Smooth muscle cell of the pulmonary artery (primary cell): ENCODE data around the gene ZNF860. TPM values are rescaled to one million over a fixed set of nuclear protein-coding genes. Genes with fewer than 3 reads are reported as not detected.

ENCODE experiments used
- total RNA-seq: library from RNA; depleted of rRNA; stranded (reverse); fragments of >200 nt; gene quantifications from 2 replicates; pipeline ENCODE4 v1.2.3, GENCODE V29; 2014

ZNF860 gene
- 0.33 and 0.46 TPM in 2 replicates for total RNA-seq

GRCh38 chr3:31981206-31982181, at the start of gene ZNF860, which contains the start of gene OSBPL10:
Gene ZNF860, plus strand, starts transcription at chr3:31981750. Its CDS starts 7,330 bp downstream, at chr3:31989080.
Gene OSBPL10, minus strand, starts transcription at chr3:31981262. Its CDS starts 83 bp downstream, at chr3:31981179.

Other genes with a start within 250 kb of the ZNF860 start
- gene OSBPL10, start 488 bp upstream of the ZNF860 start, total RNA-seq, result 10.2 and 12.1 TPM in 2 replicates
- 10.2 and 13.2 TPM in 2 replicates for gene GPD1L, start 124.9 kb downstream of the ZNF860 start, total RNA-seq